ENCODE results near the gene RASAL2.
"Not testable (repeated sequence)": the region's sequence is repeated elsewhere in the genome, so short reads cannot be mapped to it uniquely, and the experiment has no call there.

RASAL2 gene

GRCh38 chr1:178168536-178168935 lies 74.6 kb downstream of the RASAL2 start:
- DNase-seq = no peak

GRCh38 chr1:178169649-178170048 lies 75.7 kb downstream of the RASAL2 start:
- no peak for DNase-seq

GRCh38 chr1:178172939-178173338 lies 79.0 kb downstream of the RASAL2 start:
- DNase-seq = no peak

- DNase-seq = no peak
Observed at GRCh38 chr1:178174539-178174938, 80.6 kb downstream of the RASAL2 start.

GRCh38 chr1:178180405-178180804 lies 86.5 kb downstream of the RASAL2 start:
- DNase-seq = no peak

- DNase-seq = no peak
Observed at GRCh38 chr1:178183796-178184195, 89.9 kb downstream of the RASAL2 start.

GRCh38 chr1:178188306-178188705 lies 94.4 kb downstream of the RASAL2 start:
- DNase-seq = no peak

GRCh38 chr1:178189814-178190213 lies 95.9 kb downstream of the RASAL2 start:
- DNase-seq = no peak

GRCh38 chr1:178190881-178191280 lies 97.0 kb downstream of the RASAL2 start:
- no peak for DNase-seq

- no peak for DNase-seq
Observed at GRCh38 chr1:178192686-178193085, 98.8 kb downstream of the RASAL2 start.

- no peak for DNase-seq
Observed at GRCh38 chr1:178196631-178197030, 102.7 kb downstream of the RASAL2 start.

- not testable (repeated sequence) for DNase-seq
Observed at GRCh38 chr1:178202095-178202494, 108.2 kb downstream of the RASAL2 start.

GRCh38 chr1:178202546-178202945 lies 108.6 kb downstream of the RASAL2 start:
- DNase-seq = not testable (repeated sequence)

GRCh38 chr1:178208269-178208856 lies 114.5 kb downstream of the RASAL2 start:
- DNase-seq = not testable (repeated sequence)

- DNase-seq = no peak
Observed at GRCh38 chr1:178209935-178210334, 116.0 kb downstream of the RASAL2 start.

- no peak for DNase-seq
Observed at GRCh38 chr1:178218550-178218949, 124.6 kb downstream of the RASAL2 start.

- DNase-seq = no peak
Observed at GRCh38 chr1:178220094-178220493, 126.2 kb downstream of the RASAL2 start.

- no peak for DNase-seq
Observed at GRCh38 chr1:178223289-178223688, 129.4 kb downstream of the RASAL2 start.

GRCh38 chr1:178224358-178224757 lies 130.5 kb downstream of the RASAL2 start:
- DNase-seq = no peak

- no peak for DNase-seq
Observed at GRCh38 chr1:178230881-178231409, 137.0 kb downstream of the RASAL2 start.

- DNase-seq = no peak
Observed at GRCh38 chr1:178232108-178232507, 138.2 kb downstream of the RASAL2 start.

- DNase-seq = no peak
Observed at GRCh38 chr1:178232949-178233348, 139.0 kb downstream of the RASAL2 start.

- no peak for DNase-seq
Observed at GRCh38 chr1:178237121-178237520, 143.2 kb downstream of the RASAL2 start.

- DNase-seq = no peak
Observed at GRCh38 chr1:178238722-178239510, 145.0 kb downstream of the RASAL2 start.

All from stimulated activated CD4-positive, alpha-beta T cell treated with anti-CD3 and anti-CD28 coated beads, Interleukin-4, amount 100 ng/mL, for 24 hours (primary cell).